Nucleus accumbens (tissue), 56 donors: ENCODE measurements around the gene IMPA2.
"Not testable (repeated sequence)": the region's sequence is repeated elsewhere in the genome, so short reads cannot be mapped to it uniquely, and the experiment has no call there.

Experiments used
- DNase-seq, 56 donors: peaks; one replicate each; lab custom pipeline; 2025; lab: John Stamatoyannopoulos, UW

Gene IMPA2

DNA sequence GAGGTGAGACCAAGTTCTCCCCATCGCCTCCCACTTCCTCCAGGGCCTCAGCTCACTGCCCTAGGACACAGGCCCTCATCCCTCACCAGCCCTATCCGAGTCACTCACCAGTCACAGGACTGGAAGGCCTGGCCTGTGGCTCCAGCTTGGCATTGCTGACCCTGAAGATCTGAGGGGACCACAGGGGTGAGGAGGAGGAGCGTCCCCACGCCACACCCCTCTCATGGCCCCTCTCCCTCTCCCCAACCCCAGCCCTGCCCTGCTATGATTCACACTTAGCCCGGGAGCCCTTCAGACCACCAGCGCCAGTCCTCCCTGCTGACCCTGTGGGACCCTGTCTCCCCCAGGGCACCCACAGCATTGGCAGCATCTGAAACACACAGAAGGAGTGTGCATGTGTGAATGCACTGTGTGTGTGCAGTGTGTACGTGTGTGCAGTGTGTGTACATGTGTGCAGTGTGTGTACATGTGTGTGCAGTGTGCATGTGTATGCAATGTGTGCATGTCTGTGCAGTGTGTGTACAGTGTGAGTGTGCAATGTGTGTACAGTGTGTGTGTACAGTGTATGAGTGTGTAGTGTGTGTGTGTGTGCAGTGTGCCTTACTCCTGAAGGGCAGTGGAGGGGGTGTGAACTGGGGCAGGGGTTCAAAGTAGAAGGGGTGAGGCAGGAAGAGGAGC, 82.9 kb downstream of the IMPA2 start:
- DNase-seq = no peak

- DNase-seq = no peak
Measured at GRCh38 chr18:12065397-12065796, 84.1 kb downstream of the IMPA2 start.

GRCh38 chr18:12066910-12067511, 85.7 kb downstream of the IMPA2 start:
- no peak for DNase-seq

GRCh38 chr18:12067671-12068070, 86.4 kb downstream of the IMPA2 start:
- DNase-seq = no peak

DNA sequence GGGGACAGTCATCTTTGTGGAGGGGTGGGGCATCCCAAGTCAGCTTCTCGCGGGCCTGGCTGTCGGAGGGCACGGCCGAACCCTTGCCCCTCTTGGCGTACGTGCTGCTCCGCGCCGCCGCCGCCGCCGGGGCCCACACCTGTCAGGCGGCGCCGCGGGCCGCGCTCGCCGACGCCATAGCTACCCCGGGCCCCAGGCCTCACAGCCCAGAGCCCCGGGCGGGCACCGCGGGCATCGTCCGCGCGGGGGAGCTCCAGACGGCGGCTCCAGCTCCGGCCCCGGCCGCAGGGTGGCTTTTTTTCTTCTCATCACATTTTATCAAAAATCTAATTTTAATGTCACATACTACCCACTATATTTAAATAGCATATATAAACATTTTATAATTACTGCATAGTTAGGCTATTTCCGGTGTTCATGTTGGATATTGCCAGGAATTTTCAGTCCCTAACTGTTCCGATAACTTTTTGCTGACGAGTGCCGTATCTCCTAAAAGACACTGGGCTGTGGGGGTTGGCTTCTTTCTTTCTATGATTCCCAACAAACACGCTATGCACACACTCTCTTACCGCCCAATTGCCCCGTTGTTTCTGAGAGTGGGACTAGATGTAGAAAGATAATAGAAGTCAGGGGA, 87.1 kb downstream of the IMPA2 start:
- not testable (repeated sequence) for DNase-seq

DNA sequence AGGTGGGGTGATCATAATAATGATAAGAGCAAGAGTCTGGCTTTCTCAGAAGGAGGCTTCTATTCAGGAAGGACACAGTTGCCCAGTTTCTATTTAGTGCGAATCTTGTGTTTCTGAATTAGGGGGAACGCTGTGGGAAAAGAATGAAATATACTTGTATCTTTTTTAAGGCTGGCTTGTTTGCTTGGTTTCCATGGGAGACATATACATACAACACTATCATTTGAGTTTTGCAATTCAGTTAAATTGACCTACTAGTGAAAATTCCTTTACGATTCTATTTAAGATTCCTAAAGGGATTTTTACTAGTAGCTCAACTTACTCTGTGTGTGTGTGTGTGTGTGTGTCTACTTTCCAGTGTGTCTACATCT, 87.6 kb downstream of the IMPA2 start:
- DNase-seq = no peak

- not testable (repeated sequence) for DNase-seq
Measured at GRCh38 chr18:12071066-12071465, 89.8 kb downstream of the IMPA2 start.

DNA sequence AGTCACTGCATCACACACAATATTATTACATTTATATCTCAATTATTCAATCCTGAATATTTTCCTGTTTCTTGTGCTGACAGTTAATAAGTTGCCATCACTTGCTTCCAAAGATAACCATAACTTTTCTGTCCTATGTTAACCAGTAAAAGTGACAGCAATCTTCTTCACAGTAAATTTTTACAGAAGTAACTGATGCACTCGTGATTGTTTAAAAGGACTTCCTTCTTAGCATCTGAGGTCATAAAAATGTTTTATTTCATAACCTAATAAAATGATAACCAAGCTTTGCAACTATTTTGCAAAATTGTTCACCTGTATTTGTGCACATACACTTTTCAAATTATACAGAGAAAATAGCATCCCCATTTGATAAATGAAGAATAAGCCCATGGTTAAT, 91.7 kb downstream of the IMPA2 start:
- no peak for DNase-seq

- DNase-seq = no peak
Measured at GRCh38 chr18:12074736-12075135, 93.4 kb downstream of the IMPA2 start.

DNA sequence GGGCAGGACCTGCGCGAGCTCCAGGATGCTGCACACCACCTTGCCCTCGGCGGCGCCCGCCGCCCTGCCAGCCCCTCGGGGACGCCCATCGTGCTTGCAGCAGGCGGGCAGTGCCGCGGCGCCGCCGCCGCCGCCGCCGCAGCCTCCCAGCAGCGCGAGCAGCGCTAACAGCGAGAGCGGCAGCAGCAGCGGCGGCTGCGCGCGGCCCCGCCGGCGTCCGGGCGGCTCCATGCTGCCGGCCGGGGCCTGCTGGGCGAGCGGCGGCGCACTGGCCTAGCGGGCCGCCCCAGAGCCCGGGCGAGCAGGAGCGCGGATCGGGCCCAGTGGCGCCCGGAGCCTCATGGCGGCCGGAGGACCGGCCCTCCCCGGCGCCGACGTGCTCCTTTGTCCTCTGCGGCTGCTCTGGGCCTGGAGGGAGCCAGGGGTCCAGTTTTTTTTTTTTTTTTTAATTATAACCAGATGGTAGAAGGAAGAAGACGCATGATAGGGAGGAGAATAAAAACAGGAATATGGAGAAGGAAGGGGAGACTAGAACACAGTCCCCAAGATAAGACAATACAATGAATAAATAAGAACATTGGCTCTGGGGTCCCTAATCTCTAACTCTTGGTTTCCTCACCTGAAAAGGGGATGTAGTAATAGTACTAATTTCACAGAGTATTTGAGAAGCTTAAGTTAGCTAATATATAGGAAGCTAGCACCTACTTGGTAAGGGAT, 95.3 kb downstream of the IMPA2 start:
- DNase-seq = peak in 2 of 56 donors; percentile 5 to 20

GRCh38 chr18:12077994-12078393, 96.7 kb downstream of the IMPA2 start:
- DNase-seq = not testable (repeated sequence)

DNA sequence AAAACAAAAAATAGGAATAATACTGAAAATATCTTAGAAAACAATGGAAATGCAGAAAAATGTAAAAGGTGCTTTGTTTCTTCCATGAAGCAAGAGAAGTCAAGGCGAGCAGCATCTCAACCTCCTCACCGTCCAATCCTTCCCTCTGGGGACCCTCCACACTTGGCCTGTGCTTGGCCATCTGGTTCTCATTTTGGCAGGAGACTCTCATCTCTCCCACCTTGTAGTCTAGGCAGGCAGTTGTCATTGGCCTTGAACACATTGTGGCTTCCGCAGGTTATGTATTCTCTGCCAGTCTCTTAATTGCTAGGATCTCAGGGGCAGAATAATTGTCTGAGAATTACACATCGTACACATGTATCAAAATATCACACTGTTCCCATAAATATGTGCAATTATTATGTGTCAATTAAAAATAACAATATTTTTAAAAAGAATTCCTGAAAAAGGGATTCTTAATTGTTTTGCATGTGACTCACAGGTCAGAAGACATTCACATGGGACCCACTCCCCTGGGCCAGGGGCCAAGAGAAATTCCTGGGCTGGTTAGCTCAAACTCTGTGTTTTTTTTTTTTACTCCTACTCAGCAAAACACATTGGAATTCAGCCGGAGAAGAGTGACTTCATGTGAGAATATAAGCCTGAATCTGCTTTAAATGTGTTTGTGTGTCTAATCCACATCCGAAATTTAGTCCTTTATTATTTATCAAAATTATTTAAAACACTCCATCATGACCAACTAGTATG, 98.4 kb downstream of the IMPA2 start:
- DNase-seq = no peak
